Measurements from ENCODE around the gene NAV2.

NAV2 gene

GRCh38 chr11:20032577-20033260 is 320.1 kb downstream of the NAV2 start:
- TF ChIP-seq CTCF (IDR thresholded peaks at IDR 0.05; ENCODE audit: low read depth, low read length, missing control alignments), result no peak
- H3K4me3 ChIP-seq (ENCODE audit: low read depth, low read length), result no peak overlapping the region
- no peak for DNase-seq (ENCODE audit: low read depth)

- H3K4me3 ChIP-seq (ENCODE audit: low read depth, low read length), result no peak overlapping the region
Observed at GRCh38 chr11:20033806-20034205, 321.2 kb downstream of the NAV2 start.

GRCh38 chr11:20034941-20035340 is 322.3 kb downstream of the NAV2 start:
- no peak overlapping the region for H3K4me3 ChIP-seq (ENCODE audit: low read depth, low read length)
- no peak for TF ChIP-seq CTCF (IDR thresholded peaks at IDR 0.05; ENCODE audit: low read depth, low read length, missing control alignments)
- no peak for DNase-seq (ENCODE audit: low read depth)

More at GRCh38 chr11:20033806-20034205, 321.2 kb downstream of the NAV2 start:
- peak; percentile 6 for TF ChIP-seq CTCF (IDR thresholded peaks at IDR 0.05; ENCODE audit: low read depth, low read length, missing control alignments)
- DNase-seq (ENCODE audit: low read depth), result no peak

- no peak overlapping the region for H3K4me3 ChIP-seq (ENCODE audit: low read depth, low read length)
- TF ChIP-seq CTCF (IDR thresholded peaks at IDR 0.05; ENCODE audit: low read depth, low read length, missing control alignments), result no peak
- DNase-seq (ENCODE audit: low read depth), result no peak
Observed at GRCh38 chr11:20035375-20035700, 322.7 kb downstream of the NAV2 start.

GRCh38 chr11:20035701-20036601 is 323.3 kb downstream of the NAV2 start:
- DNase-seq (ENCODE audit: low read depth), result no peak
- no peak for TF ChIP-seq CTCF (IDR thresholded peaks at IDR 0.05; ENCODE audit: low read depth, low read length, missing control alignments)
- H3K4me3 ChIP-seq (ENCODE audit: low read depth, low read length), result no peak overlapping the region

- no peak overlapping the region for H3K4me3 ChIP-seq (ENCODE audit: low read depth, low read length)
- TF ChIP-seq CTCF (IDR thresholded peaks at IDR 0.05; ENCODE audit: low read depth, low read length, missing control alignments), result no peak
- no peak for DNase-seq (ENCODE audit: low read depth)
Observed at GRCh38 chr11:20036626-20037335, 324.1 kb downstream of the NAV2 start.
